ENCODE measurements around the gene TLR9.
"Not testable (repeated sequence)": the region's sequence is repeated elsewhere in the genome, so short reads cannot be mapped to it uniquely, and the experiment has no call there.

TLR9 gene

GRCh38 chr3:52188556-52188955, 36.9 kb downstream of the TLR9 start:
- DNase-seq, result no peak

DNA sequence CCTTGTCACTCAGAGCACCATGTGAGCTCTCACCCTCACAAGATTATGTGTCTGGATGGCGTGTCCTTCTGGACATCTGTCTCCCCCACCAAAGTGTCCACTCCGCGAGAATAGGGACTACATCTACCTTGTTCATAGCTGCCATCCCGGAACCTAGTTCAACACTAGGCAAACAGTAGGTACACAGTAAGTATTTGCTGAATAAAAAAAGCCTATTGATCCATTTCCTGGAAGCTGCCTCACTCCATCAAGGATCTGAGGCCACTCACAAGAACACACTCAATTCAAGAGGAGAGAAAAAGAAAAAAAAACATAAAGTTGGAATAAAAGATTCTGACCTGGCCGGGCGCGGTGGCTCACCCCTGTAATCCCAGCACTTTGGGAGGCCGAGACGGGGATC, 38.7 kb downstream of the TLR9 start:
- no peak for DNase-seq

DNA sequence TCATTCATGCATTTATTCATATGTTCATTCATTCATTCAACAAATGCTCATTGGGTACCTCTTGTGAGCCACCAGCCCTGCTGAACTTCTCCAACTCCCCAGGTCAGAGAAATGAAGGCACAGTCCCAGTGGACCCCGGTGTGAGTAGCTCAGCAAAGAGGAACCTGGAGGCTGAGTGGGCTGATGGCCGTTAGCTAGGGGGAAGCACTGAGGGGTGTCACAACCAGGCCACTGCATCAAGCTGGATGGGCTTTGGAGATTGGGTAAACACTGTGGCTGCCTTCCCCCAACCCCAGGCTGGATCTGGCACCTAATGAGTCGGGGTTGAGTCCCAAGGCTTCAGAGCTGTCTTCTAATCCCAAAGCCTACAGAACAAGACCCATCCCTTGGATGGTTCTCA, 39.6 kb downstream of the TLR9 start:
- DNase-seq, result no peak

DNA sequence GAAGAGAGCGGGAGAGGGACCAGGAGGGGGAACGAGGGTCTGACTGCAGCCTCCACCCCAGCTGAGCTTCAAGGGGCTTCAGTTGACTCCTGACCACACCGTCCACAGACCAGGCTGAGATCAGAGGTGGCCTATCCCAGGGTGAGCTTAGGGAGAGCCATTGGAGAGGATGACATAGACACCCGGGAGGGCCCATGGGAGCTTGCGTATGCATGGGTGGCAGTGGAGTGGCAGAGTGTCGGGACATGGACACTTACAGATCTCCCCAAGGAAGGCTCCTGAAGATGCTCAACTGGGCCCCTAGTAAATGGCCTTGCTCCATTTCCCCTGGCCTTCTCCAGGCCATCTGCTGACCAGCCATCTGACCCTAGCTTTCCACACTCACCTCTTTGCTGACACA, 40.1 kb downstream of the TLR9 start:
- DNase-seq, result no peak

GRCh38 chr3:52184690-52185089, 40.8 kb downstream of the TLR9 start:
- DNase-seq, result no peak

GRCh38 chr3:52183786-52184445, 41.5 kb downstream of the TLR9 start:
- no peak for DNase-seq

GRCh38 chr3:52182691-52183090, 42.8 kb downstream of the TLR9 start:
- no peak for DNase-seq

DNA sequence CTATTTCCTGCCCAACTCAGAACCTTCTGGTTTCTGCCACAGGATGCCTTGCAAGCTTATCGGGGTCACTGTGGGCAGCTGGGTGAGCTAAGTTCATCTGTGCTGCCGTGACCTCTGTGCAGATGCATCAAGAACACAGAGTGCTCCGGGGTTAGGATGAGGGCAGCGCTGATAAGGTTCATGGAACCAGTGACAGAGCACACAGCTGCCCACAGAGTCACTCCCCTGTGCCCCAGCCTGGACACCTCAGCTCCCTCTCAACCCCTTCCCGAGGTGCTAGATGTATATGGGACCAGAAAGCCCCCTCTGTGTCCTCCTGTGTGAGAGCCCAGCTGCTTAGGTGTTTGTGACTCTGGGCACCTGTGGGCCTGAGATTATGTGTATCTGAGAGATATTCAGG, 43.2 kb downstream of the TLR9 start:
- no peak for DNase-seq

DNA sequence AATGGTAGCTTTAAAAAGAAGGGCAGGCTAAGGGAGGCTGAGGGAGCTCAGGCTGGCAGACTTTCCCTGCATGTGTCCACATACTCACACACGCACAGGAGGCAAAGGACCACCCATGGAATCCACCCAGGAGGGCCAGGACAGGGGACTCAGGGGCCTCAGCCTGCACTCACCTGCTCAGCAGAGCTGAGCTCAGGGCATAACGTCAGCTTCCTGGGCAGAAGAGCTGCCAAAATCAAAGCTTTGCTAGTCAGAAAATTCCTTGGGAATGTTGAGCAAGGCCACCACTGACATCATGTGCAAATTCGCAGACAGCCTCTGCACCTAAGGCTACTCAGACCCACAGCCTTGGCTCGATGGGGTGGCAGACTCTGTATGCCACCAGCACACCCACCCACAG, 43.9 kb downstream of the TLR9 start:
- no peak for DNase-seq

- no peak for DNase-seq
These were observed 46.9 kb downstream of the TLR9 start for GRCh38 chr3:52178537-52178936.

DNA sequence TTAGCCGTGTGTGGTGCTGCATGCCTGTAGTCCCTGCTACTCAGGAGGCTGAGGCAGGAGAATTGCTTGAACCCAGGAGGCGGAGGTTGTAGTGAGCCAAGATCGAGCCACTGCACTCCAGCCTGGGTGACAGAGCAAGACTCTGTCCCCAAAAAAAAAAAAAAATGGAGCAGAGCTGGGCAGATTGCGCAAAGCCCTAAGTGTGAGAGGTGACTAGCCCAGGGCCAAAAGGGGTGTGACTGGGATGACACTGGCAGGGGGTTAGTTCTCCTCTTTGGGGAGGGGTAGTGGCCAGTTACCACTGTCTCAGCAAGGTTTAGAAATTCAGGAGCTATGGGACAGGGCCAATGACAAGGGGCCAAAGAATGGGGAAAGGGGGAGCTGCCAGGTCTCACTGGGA, 47.3 kb downstream of the TLR9 start:
- DNase-seq, result not testable (repeated sequence)

DNA sequence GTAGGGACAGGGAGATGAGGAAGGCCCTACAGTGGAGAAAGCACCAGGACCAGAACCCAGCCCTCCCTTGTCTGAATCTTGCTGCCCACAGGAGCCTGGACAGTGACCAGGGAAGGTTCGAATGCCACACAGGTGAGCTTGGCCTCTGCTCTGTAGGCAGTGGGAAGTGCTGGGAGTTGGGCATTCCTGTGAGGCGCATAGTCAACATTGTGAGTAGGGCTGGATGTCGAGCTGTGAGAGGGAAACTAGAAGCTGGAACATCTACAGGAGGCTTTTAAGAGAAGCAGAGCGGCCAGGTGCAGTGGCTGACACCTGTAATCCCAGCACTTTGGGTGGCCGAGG, 47.8 kb downstream of the TLR9 start:
- DNase-seq, result no peak

- no peak for DNase-seq
These were observed 48.3 kb downstream of the TLR9 start for GRCh38 chr3:52176951-52177700.

- DNase-seq, result no peak
These were observed 49.2 kb downstream of the TLR9 start for GRCh38 chr3:52176180-52176752.

GRCh38 chr3:52175416-52176179, 49.8 kb downstream of the TLR9 start:
- DNase-seq, result no peak

DNA sequence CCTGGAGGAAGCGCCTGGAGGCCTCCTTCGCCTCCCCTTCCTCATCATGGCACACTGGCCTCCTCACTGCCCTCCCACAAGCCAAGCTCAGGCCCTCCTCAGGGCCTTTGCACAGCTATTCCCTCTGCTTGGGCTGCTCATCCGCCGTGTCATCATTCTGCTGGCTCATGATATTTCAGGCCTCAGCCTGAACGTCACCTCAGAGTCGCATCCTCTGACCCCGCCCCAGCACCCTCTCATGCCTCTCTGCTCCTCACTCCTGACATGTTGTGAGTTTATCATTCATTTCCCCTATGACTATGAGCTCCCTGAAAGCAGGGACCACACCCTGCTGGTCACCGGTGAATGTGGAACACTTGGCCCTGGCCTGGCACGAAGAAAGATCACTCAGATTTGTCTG, 50.5 kb downstream of the TLR9 start:
- no peak for DNase-seq

GRCh38 chr3:52173101-52173500, 52.3 kb downstream of the TLR9 start:
- DNase-seq, result no peak

DNA sequence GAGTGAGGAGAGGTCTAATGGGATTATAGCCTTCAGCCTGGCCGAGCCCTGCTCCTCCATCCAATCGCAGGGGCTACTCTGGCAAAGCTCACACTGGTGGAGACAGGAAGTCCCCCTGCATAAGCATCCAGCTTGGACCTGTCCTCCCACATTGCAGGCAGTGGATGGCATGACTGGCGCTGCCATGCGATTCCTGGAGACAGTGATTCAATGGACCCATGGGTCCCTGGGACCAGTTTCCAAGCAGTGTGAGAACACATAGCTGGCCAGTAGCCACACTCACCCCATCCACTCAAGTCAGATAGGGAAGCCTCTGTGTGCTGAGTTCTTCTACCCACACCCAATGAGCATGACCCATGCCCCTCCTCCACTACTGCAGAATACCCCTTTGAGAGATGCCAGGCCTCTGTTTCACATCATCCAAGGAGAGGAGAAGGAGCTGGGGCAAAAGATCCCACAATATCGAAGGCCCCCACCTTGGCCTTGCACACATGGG, 53.1 kb downstream of the TLR9 start:
- no peak for DNase-seq

GRCh38 chr3:52171514-52172261, 53.8 kb downstream of the TLR9 start:
- DNase-seq, result no peak
